Ovary (tissue), 9 donors: ENCODE measurements around the gene CHD2. TPM values are rescaled to one million over a fixed set of nuclear protein-coding genes. Genes with fewer than 3 reads are reported as not detected.

ENCODE experiments used
- DNase-seq, 5 donors: peaks; one replicate each; pipeline ENCODE4 v3.0.0-alpha.2; 2019 to 2020
- H3K27ac ChIP-seq, 2 donors: fragments of 200-600 bp; one replicate each; pipeline versions ENCODE4 v1.5.1 to v1.8.0; 2019 to 2022
- H3K27me3 ChIP-seq: fragments of 200-600 bp; one replicate; pipeline ENCODE4 v1.8.0; 2022
- H3K36me3 ChIP-seq: fragments of 200-600 bp; sonication (generic); one replicate; pipeline ENCODE4 v1.5.1; 2019
- H3K4me1 ChIP-seq: one replicate; pipeline ENCODE4 v1.8.1; 2013; ENCODE audit warnings: mild to moderate bottlenecking, moderate library complexity; ENCODE audit not compliant: insufficient read depth
- H3K4me3 ChIP-seq: fragments of 200-600 bp; sonication (generic); one replicate; pipeline ENCODE4 v1.5.1; 2017
- H3K9me3 ChIP-seq, 2 donors: fragments of 200-600 bp in 1 of 2; sonication (generic) in 1 of 2; one replicate each; pipeline versions ENCODE4 v1.5.1 to v1.8.1; 2013 to 2019; ENCODE audit warnings: mild to moderate bottlenecking in 1 of 2, moderate library complexity in 1 of 2
- EP300 ChIP-seq: sonication (generic); formaldehyde crosslinking; IDR thresholded peaks from one replicate; pipeline ENCODE4 v1.6.1; 2017; ENCODE audit warnings: antibody characterized with exemption
- POLR2A ChIP-seq: fragments of 450-650 bp; IDR thresholded peaks from one replicate; pipeline ENCODE4 v1.6.1; 2017; ENCODE audit warnings: antibody characterized with exemption, mild to moderate bottlenecking, moderate library complexity
- WGBS, 3 donors: extraction: QIAGEN DNeasy Blood & Tissue Kit in 1 of 3; methylation state at CpG; one replicate each; pipeline versions ENCODE4 v1.1.5 to v1.1.7; 2013 to 2017; 5-methylcytosine and 5-hydroxymethylcytosine counted together
- intact Hi-C, 4 donors: fragments of 100-400 bp; cut with DNase I; formaldehyde crosslinking; loops; one replicate each; pipeline versions ENCODE4 v1.11.0 to v1.15.1; 2022 to 2023
- polyA plus RNA-seq, 2 donors: library from polyadenylated mRNA; stranded (reverse); fragments of 200-250 nt in 1 of 2; fragments of 350-450 nt in 1 of 2; fragmentation: Illumina TruSeq in 1 of 2; extraction: RNeasy Lipid Tissue Mini Kit (QIAGEN cat#74804) in 1 of 2; gene quantifications; one replicate each; pipeline ENCODE4 v1.2.3, GENCODE V29; 2013 to 2014
- total RNA-seq, 7 donors: library from RNA; depleted of rRNA in 2 of 7; stranded (reverse); fragments of >200 nt in 2 of 7; fragmentation: NEBNext Ultra II Directional in 3 of 7; extraction: Animal tissue kit (Norgen Biotek cat#: 25700) in 3 of 7; gene quantifications; one replicate each; pipeline versions ENCODE4 v1.1.0 to v1.2.4, GENCODE V29; 2016 to 2023
- TF ChIP-seq, protein P1 (sequence below), 3 donors: fragments of 450-650 bp in 2 of 3; fragments of 200-600 bp in 1 of 3; IDR thresholded peaks; one replicate each; pipeline versions ENCODE4 v1.5.1 to v1.8.0; 2016 to 2022; ENCODE audit warnings: antibody characterized with exemption in 3 of 3, mild to moderate bottlenecking in 1 of 3
- donor health status: DM: no; HTN: no; CAD: no; lungs with moderate emphysema.
- donor health status: DM: no; HTN: no; CAD: no.
- donor health status: Bipolar disorder and iron deficiency.
- donor health status: DM: yes; HTN: yes; CAD: no.
- donor health status: DM: no; HTN: no; CAD: no.
- donor health status: DM: yes; HTN: yes; CAD: no.

The CHD2 gene
- total and polyA plus RNA-seq, 9 donors: 43.6 to 146 (median 98.2) TPM

- DNase-seq: no peak
- intact Hi-C loops: no loop called here
- H3K4me3 ChIP-seq: no peak overlapping the region
- H3K4me1 ChIP-seq: peaks cover 11% of the 10 kb centered on the region
- H3K9me3 ChIP-seq: no peaks in the 10 kb centered on the region
- H3K36me3 ChIP-seq: no peaks in the 10 kb centered on the region
- H3K27me3 ChIP-seq: no peaks in the 10 kb centered on the region
- TF ChIP-seq EP300 (no peak), POLR2A (no peak)
- TF ChIP-seq, protein P1, sequence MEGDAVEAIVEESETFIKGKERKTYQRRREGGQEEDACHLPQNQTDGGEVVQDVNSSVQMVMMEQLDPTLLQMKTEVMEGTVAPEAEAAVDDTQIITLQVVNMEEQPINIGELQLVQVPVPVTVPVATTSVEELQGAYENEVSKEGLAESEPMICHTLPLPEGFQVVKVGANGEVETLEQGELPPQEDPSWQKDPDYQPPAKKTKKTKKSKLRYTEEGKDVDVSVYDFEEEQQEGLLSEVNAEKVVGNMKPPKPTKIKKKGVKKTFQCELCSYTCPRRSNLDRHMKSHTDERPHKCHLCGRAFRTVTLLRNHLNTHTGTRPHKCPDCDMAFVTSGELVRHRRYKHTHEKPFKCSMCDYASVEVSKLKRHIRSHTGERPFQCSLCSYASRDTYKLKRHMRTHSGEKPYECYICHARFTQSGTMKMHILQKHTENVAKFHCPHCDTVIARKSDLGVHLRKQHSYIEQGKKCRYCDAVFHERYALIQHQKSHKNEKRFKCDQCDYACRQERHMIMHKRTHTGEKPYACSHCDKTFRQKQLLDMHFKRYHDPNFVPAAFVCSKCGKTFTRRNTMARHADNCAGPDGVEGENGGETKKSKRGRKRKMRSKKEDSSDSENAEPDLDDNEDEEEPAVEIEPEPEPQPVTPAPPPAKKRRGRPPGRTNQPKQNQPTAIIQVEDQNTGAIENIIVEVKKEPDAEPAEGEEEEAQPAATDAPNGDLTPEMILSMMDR (IDR thresholded peaks at IDR 0.05): no peak
- H3K27ac ChIP-seq: no peak overlapping the region
- WGBS, 3 donors: 91 to 97% (median 94%) methylated on average over 7 of the region's 7 CpGs
These were observed 156.7 kb downstream of the CHD2 start for GRCh38 chr15:93056836-93057235.

DNA sequence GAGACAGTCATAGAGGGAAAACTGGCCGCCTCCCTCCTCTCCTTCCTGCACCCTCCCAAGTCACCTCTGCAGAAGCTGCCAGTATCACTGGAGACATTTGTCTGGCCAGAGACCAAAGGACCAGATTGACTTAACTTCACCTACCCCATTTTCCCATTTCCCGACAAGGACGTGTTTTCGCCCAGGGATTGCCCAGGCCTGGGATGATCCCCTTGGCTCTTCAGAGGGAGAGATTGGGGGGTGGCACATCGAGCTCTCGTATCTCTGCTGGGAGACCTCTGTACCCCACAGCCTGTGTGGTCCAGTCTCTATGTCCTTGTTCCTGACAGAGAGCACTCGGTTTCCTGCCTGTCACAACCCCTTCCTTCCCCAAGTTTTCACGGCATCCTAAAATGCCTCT, 157.5 kb downstream of the CHD2 start:
- TF ChIP-seq EP300: no peak
- WGBS, 3 donors: 88 to 90% (median 89%) methylated on average over 8 of the region's 8 CpGs
- Histone ChIP-seq H3K4me1 (peaks cover 11% of the 10 kb centered on the region), H3K36me3 (no peaks in the 10 kb centered on the region), H3K9me3 (no peaks in the 10 kb centered on the region), H3K27me3 (no peaks in the 10 kb centered on the region), H3K4me3 (no peak overlapping the region), H3K27ac (no peak overlapping the region)
- DNase-seq: no peak
- intact Hi-C loops: no loop called here

DNA sequence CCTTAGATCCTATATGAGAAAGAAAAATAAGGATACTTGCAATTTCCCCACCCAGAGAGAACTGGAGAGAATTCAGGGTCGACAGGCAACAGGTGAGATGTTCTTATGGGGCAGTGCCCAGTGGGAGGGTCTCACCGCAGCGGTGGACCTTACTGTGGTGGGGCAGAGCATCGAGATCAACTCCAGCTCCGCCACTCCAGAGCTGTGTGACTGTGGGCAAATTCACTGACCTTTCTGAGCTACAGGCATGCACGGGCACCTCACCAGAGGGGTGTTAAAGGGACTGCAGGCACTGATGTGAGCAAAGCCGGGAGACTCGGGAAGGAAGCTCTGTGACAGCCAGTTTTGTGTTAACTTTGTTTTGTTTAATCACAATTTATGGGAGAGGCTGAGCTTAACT, 158.0 kb downstream of the CHD2 start:
- 74 to 82% (median 77%) methylated on average over 8 of the region's 8 CpGs for WGBS, 3 donors
- intact Hi-C loops: no loop called here
- Histone ChIP-seq H3K27ac (no peak overlapping the region), H3K27me3 (no peaks in the 10 kb centered on the region), H3K9me3 (no peaks in the 10 kb centered on the region), H3K36me3 (no peaks in the 10 kb centered on the region), H3K4me1 (peaks cover 11% of the 10 kb centered on the region), H3K4me3 (no peak overlapping the region)
- no peak for DNase-seq
- TF ChIP-seq, protein P1 (IDR thresholded peaks at IDR 0.05): no peak
- TF ChIP-seq POLR2A (no peak), EP300 (no peak)

- H3K27ac ChIP-seq: no peak overlapping the region
- intact Hi-C loops: no loop called here
- TF ChIP-seq, protein P1 (IDR thresholded peaks at IDR 0.05): no peak
- no peak for TF ChIP-seq EP300
- H3K9me3 ChIP-seq: no peaks in the 10 kb centered on the region
- peaks cover 11% of the 10 kb centered on the region for H3K4me1 ChIP-seq
- H3K36me3 ChIP-seq: no peaks in the 10 kb centered on the region
- H3K27me3 ChIP-seq: no peaks in the 10 kb centered on the region
- 75 to 84% (median 80%) methylated on average over 18 of the region's 18 CpGs for WGBS, 3 donors
- no peak for DNase-seq
- H3K4me3 ChIP-seq: no peak overlapping the region
These were observed 158.8 kb downstream of the CHD2 start for GRCh38 chr15:93058904-93059427.

DNA sequence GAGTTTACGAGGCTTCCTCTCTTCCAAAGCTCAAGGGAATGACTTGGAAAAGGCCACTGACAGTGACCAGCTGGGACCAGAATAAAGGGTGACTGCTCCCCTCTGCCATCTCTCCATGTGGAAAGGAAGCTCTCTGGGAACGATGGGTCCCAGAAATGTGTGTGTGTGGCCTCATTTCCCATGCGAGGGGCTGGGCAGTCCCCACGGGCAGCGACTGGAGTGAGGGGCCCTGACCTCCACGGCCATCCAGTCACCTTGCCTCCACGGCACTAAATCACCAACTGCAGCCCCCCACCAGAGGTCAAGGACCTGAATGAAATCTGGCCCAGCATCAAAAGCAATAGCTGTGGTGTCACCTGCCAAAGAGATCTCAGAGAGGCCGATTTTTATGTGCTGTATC, 159.3 kb downstream of the CHD2 start:
- no peaks in the 10 kb centered on the region for H3K27me3 ChIP-seq
- TF ChIP-seq EP300 (no peak), POLR2A (no peak)
- TF ChIP-seq, protein P1 (IDR thresholded peaks at IDR 0.05): no peak
- no peak overlapping the region for H3K27ac ChIP-seq
- peaks cover 11% of the 10 kb centered on the region for H3K4me1 ChIP-seq
- intact Hi-C loops: no loop called here
- 58 to 62% (median 59%) methylated on average over 8 of the region's 8 CpGs for WGBS, 3 donors
- no peak overlapping the region for H3K4me3 ChIP-seq
- DNase-seq: no peak
- H3K36me3 ChIP-seq: no peaks in the 10 kb centered on the region
- no peaks in the 10 kb centered on the region for H3K9me3 ChIP-seq
